GM18499 (cell line): ENCODE results near the gene MAP3K10.

Experiments used
- ATAC-seq: cut with Tn5 transposase; IDR thresholded peaks from one replicate; pipeline ENCODE4 v1.9.1; 2021; ENCODE audit warnings: moderate number of reproducible peaks; ENCODE audit not compliant: insufficient read depth, unreplicated experiment

The MAP3K10 gene

GRCh38 chr19:40231544-40232424 lies 40.6 kb downstream of the MAP3K10 start:
- no peak for ATAC-seq

- no peak for ATAC-seq
These were observed 41.3 kb downstream of the MAP3K10 start for GRCh38 chr19:40232479-40232878.

GRCh38 chr19:40232949-40233810 lies 42.0 kb downstream of the MAP3K10 start:
- ATAC-seq, result no peak

- no peak for ATAC-seq
These were observed 42.7 kb downstream of the MAP3K10 start for GRCh38 chr19:40233811-40234389.

GRCh38 chr19:40234429-40235237 lies 43.4 kb downstream of the MAP3K10 start:
- ATAC-seq, result no peak

GRCh38 chr19:40235238-40236025 lies 44.2 kb downstream of the MAP3K10 start:
- ATAC-seq, result no peak

- ATAC-seq, result no peak
These were observed 44.8 kb downstream of the MAP3K10 start for GRCh38 chr19:40236026-40236355.

GRCh38 chr19:40236366-40236765 lies 45.1 kb downstream of the MAP3K10 start:
- no peak for ATAC-seq

GRCh38 chr19:40237791-40238190 lies 46.6 kb downstream of the MAP3K10 start:
- no peak for ATAC-seq

- ATAC-seq, result no peak
These were observed 47.5 kb downstream of the MAP3K10 start for GRCh38 chr19:40238775-40239174.

- no peak for ATAC-seq
These were observed 48.4 kb downstream of the MAP3K10 start for GRCh38 chr19:40239415-40240226.

GRCh38 chr19:40240332-40240731 lies 49.1 kb downstream of the MAP3K10 start:
- no peak for ATAC-seq

- ATAC-seq, result no peak
These were observed 50.0 kb downstream of the MAP3K10 start for GRCh38 chr19:40241125-40241808.

- ATAC-seq, result no peak
These were observed 50.7 kb downstream of the MAP3K10 start for GRCh38 chr19:40241809-40242384.

GRCh38 chr19:40242480-40242879 lies 51.3 kb downstream of the MAP3K10 start:
- no peak for ATAC-seq

GRCh38 chr19:40243181-40243580 lies 52.0 kb downstream of the MAP3K10 start:
- no peak for ATAC-seq

- ATAC-seq, result no peak
These were observed 53.5 kb downstream of the MAP3K10 start for GRCh38 chr19:40244579-40245317.
